Loucy (cell line): ENCODE data around the gene RAD50.

Source experiments
- H2AFZ ChIP-seq: fragments of 200-600 bp; sonication (generic); 2 replicates; pipeline ENCODE4 v1.6.0; 2016; ENCODE audit warnings: antibody characterized with exemption, mild to moderate bottlenecking, low read length, moderate library complexity
- H3F3A ChIP-seq: fragments of 200-600 bp; 2 replicates; pipeline ENCODE4 v1.6.0; 2016; ENCODE audit warnings: antibody characterized with exemption, low read depth, mild to moderate bottlenecking
- H3K27me3 ChIP-seq: fragments of 200-600 bp; sonication (generic); 2 replicates; pipeline ENCODE4 v1.6.1; 2014; ENCODE audit warnings: low read length, mild to moderate bottlenecking; ENCODE audit not compliant: insufficient read depth, poor library complexity, severe bottlenecking
- H3K36me3 ChIP-seq: fragments of 200-600 bp; sonication (generic); 2 replicates; pipeline ENCODE4 v1.6.1; 2016; ENCODE audit warnings: low read length; ENCODE audit not compliant: insufficient read depth
- H3K4me1 ChIP-seq: fragments of 200-600 bp; sonication (generic); 2 replicates; pipeline ENCODE4 v1.5.1; 2014; ENCODE audit warnings: low read length, mild to moderate bottlenecking; ENCODE audit not compliant: insufficient read depth, poor library complexity, severe bottlenecking
- H3K4me2 ChIP-seq: fragments of 200-600 bp; sonication (generic); 2 replicates; pipeline ENCODE4 v1.6.0; 2014; ENCODE audit warnings: antibody characterized with exemption, low read length, low read depth, mild to moderate bottlenecking; ENCODE audit not compliant: poor library complexity, severe bottlenecking
- H3K4me3 ChIP-seq: fragments of 200-600 bp; sonication (generic); 2 replicates; pipeline ENCODE4 v1.5.1; 2014; ENCODE audit warnings: low read length, mild to moderate bottlenecking, mixed read lengths; ENCODE audit not compliant: poor library complexity, severe bottlenecking
- H3K79me2 ChIP-seq: fragments of 200-600 bp; sonication (generic); 2 replicates; pipeline ENCODE4 v1.6.1; 2014; ENCODE audit warnings: low read length; ENCODE audit not compliant: insufficient read depth
- H3K9ac ChIP-seq: fragments of 200-600 bp; sonication (generic); 2 replicates; pipeline ENCODE4 v1.6.0; 2014; ENCODE audit warnings: mild to moderate bottlenecking, low read depth, low read length, moderate library complexity; ENCODE audit not compliant: poor library complexity, severe bottlenecking
- H3K9me2 ChIP-seq: fragments of 200-600 bp; sonication (generic); replicated peaks from 2 replicates; pipeline ENCODE4 v1.6.1; 2016; ENCODE audit warnings: low read depth, low read length, mixed read lengths
- H3K9me3 ChIP-seq: fragments of 200-600 bp; sonication (generic); 2 replicates; pipeline ENCODE4 v1.6.1; 2014; ENCODE audit warnings: mild to moderate bottlenecking, antibody characterized with exemption, low read length, low read depth; ENCODE audit not compliant: insufficient read depth
- H4K20me1 ChIP-seq: fragments of 200-600 bp; sonication (generic); 2 replicates; pipeline ENCODE4 v1.6.0; 2014; ENCODE audit warnings: antibody characterized with exemption, low read length, mild to moderate bottlenecking; ENCODE audit not compliant: insufficient read depth, poor library complexity, severe bottlenecking
- CTCF ChIP-seq: fragments of 200-600 bp; sonication (generic); conservative IDR thresholded peaks from 2 replicates; pipeline ENCODE4 v1.5.1; 2014; ENCODE audit warnings: mild to moderate bottlenecking, antibody characterized with exemption, low read length
- EZH2phosphoT487 ChIP-seq: fragments of 200-600 bp; IDR thresholded peaks from 2 replicates; pipeline ENCODE4 v1.6.1; 2018; ENCODE audit warnings: antibody characterized with exemption, mild to moderate bottlenecking, moderate library complexity, borderline replicate concordance

The RAD50 gene

GRCh38 chr5:132674671-132675506 is 118.1 kb downstream of the RAD50 start:
- no peaks in the 10 kb centered on the region for H3K79me2 ChIP-seq
- no peaks in the 10 kb centered on the region for H3K36me3 ChIP-seq
- no peaks in the 10 kb centered on the region for H3K9me3 ChIP-seq
- no peaks in the 10 kb centered on the region for H3F3A ChIP-seq
- no peaks in the 10 kb centered on the region for H4K20me1 ChIP-seq
- no peak overlapping the region for H3K9ac ChIP-seq
- no peak overlapping the region for H3K4me2 ChIP-seq
- H3K4me1 ChIP-seq: no peaks in the 10 kb centered on the region
- no peaks in the 10 kb centered on the region for H3K9me2 ChIP-seq
- no peak for TF ChIP-seq CTCF
- TF ChIP-seq EZH2phosphoT487: no peak
- H3K27me3 ChIP-seq: no peaks in the 10 kb centered on the region
- no peak overlapping the region for H3K4me3 ChIP-seq
- no peak overlapping the region for H2AFZ ChIP-seq

GRCh38 chr5:132675936-132676689 is 119.3 kb downstream of the RAD50 start:
- Histone ChIP-seq H3K4me1 (no peaks in the 10 kb centered on the region), H3F3A (no peaks in the 10 kb centered on the region), H3K27me3 (no peaks in the 10 kb centered on the region), H2AFZ (no peak overlapping the region), H3K4me3 (no peak overlapping the region), H3K9me2 (no peaks in the 10 kb centered on the region), H3K4me2 (no peak overlapping the region), H3K36me3 (no peaks in the 10 kb centered on the region), H3K9me3 (no peaks in the 10 kb centered on the region), H3K9ac (no peak overlapping the region), H4K20me1 (no peaks in the 10 kb centered on the region), H3K79me2 (no peaks in the 10 kb centered on the region)
- TF ChIP-seq EZH2phosphoT487 (no peak), CTCF (no peak)

GRCh38 chr5:132677191-132677590 is 120.4 kb downstream of the RAD50 start:
- no peaks in the 10 kb centered on the region for H3K27me3 ChIP-seq
- H3K36me3 ChIP-seq: no peaks in the 10 kb centered on the region
- no peak overlapping the region for H3K9ac ChIP-seq
- no peaks in the 10 kb centered on the region for H3F3A ChIP-seq
- H4K20me1 ChIP-seq: no peaks in the 10 kb centered on the region
- no peak overlapping the region for H3K4me3 ChIP-seq
- TF ChIP-seq EZH2phosphoT487 (no peak), CTCF (no peak)
- H2AFZ ChIP-seq: no peak overlapping the region
- no peaks in the 10 kb centered on the region for H3K79me2 ChIP-seq
- H3K4me1 ChIP-seq: no peaks in the 10 kb centered on the region
- no peak overlapping the region for H3K4me2 ChIP-seq
- H3K9me2 ChIP-seq: no peaks in the 10 kb centered on the region
- H3K9me3 ChIP-seq: no peaks in the 10 kb centered on the region
